Activated naive CD4-positive, alpha-beta T cell treated with Interleukin-2 at 50 U/mL for 16 hours (primary cell): ENCODE measurements around the gene NCAM2.
A peak's percentile ranks its signal among the peaks of the same experiment; 100 is the strongest.
"Not testable (repeated sequence)": the region's sequence is repeated elsewhere in the genome, so short reads cannot be mapped to it uniquely, and the experiment has no call there.

Source experiments
- DNase-seq: peaks from one replicate; pipeline ENCODE4 v3.0.0-alpha.2; 2020

NCAM2 gene

GRCh38 chr21:21111309-21111920, 113.2 kb downstream of the NCAM2 start:
- DNase-seq = no peak

GRCh38 chr21:21114461-21114860, 116.3 kb downstream of the NCAM2 start:
- DNase-seq = no peak

GRCh38 chr21:21119091-21119490, 120.9 kb downstream of the NCAM2 start:
- DNase-seq = no peak

- no peak for DNase-seq
Measured at GRCh38 chr21:21122680-21123079, 124.5 kb downstream of the NCAM2 start.

- DNase-seq = no peak
Measured at GRCh38 chr21:21132390-21132789, 134.2 kb downstream of the NCAM2 start.

GRCh38 chr21:21137986-21138385, 139.8 kb downstream of the NCAM2 start:
- DNase-seq = no peak

GRCh38 chr21:21146587-21147373, 148.6 kb downstream of the NCAM2 start:
- DNase-seq = no peak

- DNase-seq = no peak
Measured at GRCh38 chr21:21147374-21147745, 149.2 kb downstream of the NCAM2 start.

GRCh38 chr21:21148009-21148408, 149.8 kb downstream of the NCAM2 start:
- DNase-seq = no peak

GRCh38 chr21:21148514-21148913, 150.3 kb downstream of the NCAM2 start:
- DNase-seq = no peak

- DNase-seq = not testable (repeated sequence)
Measured at GRCh38 chr21:21149445-21149844, 151.2 kb downstream of the NCAM2 start.

- no peak for DNase-seq
Measured at GRCh38 chr21:21151231-21151630, 153.0 kb downstream of the NCAM2 start.

- DNase-seq = no peak
Measured at GRCh38 chr21:21156397-21156796, 158.2 kb downstream of the NCAM2 start.

- DNase-seq = no peak
Measured at GRCh38 chr21:21156957-21157356, 158.7 kb downstream of the NCAM2 start.

GRCh38 chr21:21158376-21158918, 160.2 kb downstream of the NCAM2 start:
- DNase-seq = no peak

- no peak for DNase-seq
Measured at GRCh38 chr21:21159253-21159899, 161.2 kb downstream of the NCAM2 start.

- DNase-seq = no peak
Measured at GRCh38 chr21:21162786-21163185, 164.6 kb downstream of the NCAM2 start.

GRCh38 chr21:21163904-21164303, 165.7 kb downstream of the NCAM2 start:
- DNase-seq = peak; percentile 16

- no peak for DNase-seq
Measured at GRCh38 chr21:21165063-21165645, 166.9 kb downstream of the NCAM2 start.

- no peak for DNase-seq
Measured at GRCh38 chr21:21174676-21175075, 176.5 kb downstream of the NCAM2 start.

- no peak for DNase-seq
Measured at GRCh38 chr21:21175798-21176334, 177.7 kb downstream of the NCAM2 start.

- DNase-seq = no peak
Measured at GRCh38 chr21:21177353-21177986, 179.3 kb downstream of the NCAM2 start.
